NCI-H460 (cell line): Measurements from ENCODE around the gene STOML2. TPM values are rescaled to one million over a fixed set of nuclear protein-coding genes. Genes with fewer than 3 reads are reported as not detected.

Experiments
- total RNA-seq: library from RNA; depleted of rRNA; stranded (reverse); fragments of >200 nt; shearing (Covaris generic); gene quantifications from 2 replicates; pipeline ENCODE4 v1.2.3, GENCODE V29; 2014; rRNA removed

STOML2 gene
- total RNA-seq, 1 experiment from 2014 or later, result 205 TPM

Other genes starting within 250 kb of the STOML2 start
- not detected in 2 replicates for gene PHF24, start 144.8 kb downstream of the STOML2 start, total RNA-seq
- 0.17 and 0.27 TPM in 2 replicates for gene DNAJB5, start 113.4 kb downstream of the STOML2 start, total RNA-seq
- gene VCP, start 30.5 kb downstream of the STOML2 start, total RNA-seq, result 161 and 163 TPM in 2 replicates
- 22.6 and 25.5 TPM in 2 replicates for gene FANCG, start 23.2 kb downstream of the STOML2 start, total RNA-seq
- 32.2 and 33.9 TPM in 2 replicates for gene PIGO, start 6.5 kb downstream of the STOML2 start, total RNA-seq
- gene ATOSB, start 12.7 kb upstream of the STOML2 start, total RNA-seq, result 9.6 and 10.6 TPM in 2 replicates
- 7.2 and 7.7 TPM in 2 replicates for gene UNC13B, start 58.9 kb upstream of the STOML2 start, total RNA-seq